ENCODE results near the gene CD40.
"Not testable (repeated sequence)": the region's sequence is repeated elsewhere in the genome, so short reads cannot be mapped to it uniquely, and the experiment has no call there.

CD40 gene

GRCh38 chr20:46117704-46118467, at the start of gene CD40:
TSS of gene CD40 (plus strand) at chr20:46118314. CDS start at chr20:46118344, 30 bp downstream.
- peak; percentile 82 for DNase-seq

GRCh38 chr20:46070215-46070900, 47.8 kb upstream of the CD40 start:
- DNase-seq, result peak; percentile 55

GRCh38 chr20:46071573-46071972, 46.5 kb upstream of the CD40 start:
- no peak for DNase-seq

GRCh38 chr20:46073024-46073423, 45.1 kb upstream of the CD40 start:
- DNase-seq, result no peak

- DNase-seq, result no peak
Observed at GRCh38 chr20:46073443-46073842, 44.7 kb upstream of the CD40 start.

GRCh38 chr20:46074006-46074405, 44.1 kb upstream of the CD40 start:
- DNase-seq, result no peak

GRCh38 chr20:46076806-46077205, 41.3 kb upstream of the CD40 start:
- no peak for DNase-seq

- DNase-seq, result no peak
Observed at GRCh38 chr20:46077642-46078305, 40.3 kb upstream of the CD40 start.

GRCh38 chr20:46078954-46079353, 39.2 kb upstream of the CD40 start:
- no peak for DNase-seq

- DNase-seq, result no peak
Observed at GRCh38 chr20:46081074-46081473, 37.0 kb upstream of the CD40 start.

- no peak for DNase-seq
Observed at GRCh38 chr20:46083101-46083500, 35.0 kb upstream of the CD40 start.

- no peak for DNase-seq
Observed at GRCh38 chr20:46083531-46084061, 34.5 kb upstream of the CD40 start.

- DNase-seq, result no peak
Observed at GRCh38 chr20:46084805-46085178, 33.3 kb upstream of the CD40 start.

- DNase-seq, result peak; percentile 48
Observed at GRCh38 chr20:46085179-46085851, 32.8 kb upstream of the CD40 start.

- DNase-seq, result no peak
Observed at GRCh38 chr20:46087161-46087560, 31.0 kb upstream of the CD40 start.

GRCh38 chr20:46088409-46089166, 29.5 kb upstream of the CD40 start:
- peak; percentile 20 for DNase-seq

GRCh38 chr20:46089167-46089416, 29.0 kb upstream of the CD40 start:
- peak; percentile 12 for DNase-seq

- DNase-seq, result peak; percentile 96
Observed at GRCh38 chr20:46089417-46090388, 28.4 kb upstream of the CD40 start, which contains the start of gene NCOA5. TSS of gene NCOA5 (minus strand) at chr20:46089962. CDS start at chr20:46079424, 10,538 bp downstream.

- DNase-seq, result not testable (repeated sequence)
Observed at GRCh38 chr20:46091622-46092535, 26.2 kb upstream of the CD40 start.

GRCh38 chr20:46093531-46093930, 24.6 kb upstream of the CD40 start:
- DNase-seq, result no peak

Data from fibroblast of skin of right quadriceps (primary cell).